ENCODE results near the gene S100B.

GRCh38 chr21:46569081-46569480 is 35.8 kb downstream of the S100B start:
- TF ChIP-seq POLR2A (IDR thresholded peaks at IDR 0.05) (no peak), POLR2AphosphoS5 (IDR thresholded peaks at IDR 0.05) (no peak), EP300 (IDR thresholded peaks at IDR 0.05) (no peak)
- TF ChIP-seq, protein P1, sequence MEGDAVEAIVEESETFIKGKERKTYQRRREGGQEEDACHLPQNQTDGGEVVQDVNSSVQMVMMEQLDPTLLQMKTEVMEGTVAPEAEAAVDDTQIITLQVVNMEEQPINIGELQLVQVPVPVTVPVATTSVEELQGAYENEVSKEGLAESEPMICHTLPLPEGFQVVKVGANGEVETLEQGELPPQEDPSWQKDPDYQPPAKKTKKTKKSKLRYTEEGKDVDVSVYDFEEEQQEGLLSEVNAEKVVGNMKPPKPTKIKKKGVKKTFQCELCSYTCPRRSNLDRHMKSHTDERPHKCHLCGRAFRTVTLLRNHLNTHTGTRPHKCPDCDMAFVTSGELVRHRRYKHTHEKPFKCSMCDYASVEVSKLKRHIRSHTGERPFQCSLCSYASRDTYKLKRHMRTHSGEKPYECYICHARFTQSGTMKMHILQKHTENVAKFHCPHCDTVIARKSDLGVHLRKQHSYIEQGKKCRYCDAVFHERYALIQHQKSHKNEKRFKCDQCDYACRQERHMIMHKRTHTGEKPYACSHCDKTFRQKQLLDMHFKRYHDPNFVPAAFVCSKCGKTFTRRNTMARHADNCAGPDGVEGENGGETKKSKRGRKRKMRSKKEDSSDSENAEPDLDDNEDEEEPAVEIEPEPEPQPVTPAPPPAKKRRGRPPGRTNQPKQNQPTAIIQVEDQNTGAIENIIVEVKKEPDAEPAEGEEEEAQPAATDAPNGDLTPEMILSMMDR (IDR thresholded peaks at IDR 0.05): no peak
